Mesothelial cell of epicardium (in vitro differentiated cells): ENCODE measurements around the gene ACAA1. TPM values are rescaled to one million over a fixed set of nuclear protein-coding genes. Genes with fewer than 3 reads are reported as not detected.
"Not testable (repeated sequence)": the region's sequence is repeated elsewhere in the genome, so short reads cannot be mapped to it uniquely, and the experiment has no call there.

ENCODE experiments used
- DNase-seq, 2 experiments: peaks; one replicate each; pipeline ENCODE4 v3.0.0; 2021; ENCODE audit warnings: low spot score in 2 of 2; ENCODE audit not compliant: unreplicated experiment in 2 of 2
- H3K27ac Mint-ChIP-seq: 2 replicates; pipeline ENCODE4 v1.8.0; 2021; ENCODE audit warnings: mixed read lengths
- H3K27me3 Mint-ChIP-seq: 2 replicates; pipeline ENCODE4 v1.8.0; 2021; ENCODE audit warnings: low read depth, mixed read lengths
- H3K36me3 Mint-ChIP-seq: 2 replicates; pipeline ENCODE4 v1.8.0; 2021; ENCODE audit warnings: mixed read lengths
- H3K4me1 Mint-ChIP-seq: 2 replicates; pipeline ENCODE4 v1.8.0; 2021; ENCODE audit warnings: mixed read lengths
- H3K4me3 Mint-ChIP-seq: 2 replicates; pipeline ENCODE4 v1.8.0; 2021; ENCODE audit warnings: mild to moderate bottlenecking, moderate library complexity, mixed read lengths
- H3K9me3 Mint-ChIP-seq: 2 replicates; pipeline ENCODE4 v1.8.0; 2021; ENCODE audit warnings: mixed read lengths
- CTCF ChIP-seq: fragments of 200-600 bp; sonication (generic); IDR thresholded peaks from one replicate; pipeline ENCODE4 v1.5.0; 2021; ENCODE audit warnings: antibody characterized with exemption; ENCODE audit not compliant: unreplicated experiment
- total RNA-seq: library from RNA; stranded (reverse); gene quantifications from 3 replicates; pipeline ENCODE4 v1.2.1, GENCODE V29; 2021

ACAA1 gene
- total RNA-seq, 1 donor from 2014 or later: 57.7 TPM

DNA sequence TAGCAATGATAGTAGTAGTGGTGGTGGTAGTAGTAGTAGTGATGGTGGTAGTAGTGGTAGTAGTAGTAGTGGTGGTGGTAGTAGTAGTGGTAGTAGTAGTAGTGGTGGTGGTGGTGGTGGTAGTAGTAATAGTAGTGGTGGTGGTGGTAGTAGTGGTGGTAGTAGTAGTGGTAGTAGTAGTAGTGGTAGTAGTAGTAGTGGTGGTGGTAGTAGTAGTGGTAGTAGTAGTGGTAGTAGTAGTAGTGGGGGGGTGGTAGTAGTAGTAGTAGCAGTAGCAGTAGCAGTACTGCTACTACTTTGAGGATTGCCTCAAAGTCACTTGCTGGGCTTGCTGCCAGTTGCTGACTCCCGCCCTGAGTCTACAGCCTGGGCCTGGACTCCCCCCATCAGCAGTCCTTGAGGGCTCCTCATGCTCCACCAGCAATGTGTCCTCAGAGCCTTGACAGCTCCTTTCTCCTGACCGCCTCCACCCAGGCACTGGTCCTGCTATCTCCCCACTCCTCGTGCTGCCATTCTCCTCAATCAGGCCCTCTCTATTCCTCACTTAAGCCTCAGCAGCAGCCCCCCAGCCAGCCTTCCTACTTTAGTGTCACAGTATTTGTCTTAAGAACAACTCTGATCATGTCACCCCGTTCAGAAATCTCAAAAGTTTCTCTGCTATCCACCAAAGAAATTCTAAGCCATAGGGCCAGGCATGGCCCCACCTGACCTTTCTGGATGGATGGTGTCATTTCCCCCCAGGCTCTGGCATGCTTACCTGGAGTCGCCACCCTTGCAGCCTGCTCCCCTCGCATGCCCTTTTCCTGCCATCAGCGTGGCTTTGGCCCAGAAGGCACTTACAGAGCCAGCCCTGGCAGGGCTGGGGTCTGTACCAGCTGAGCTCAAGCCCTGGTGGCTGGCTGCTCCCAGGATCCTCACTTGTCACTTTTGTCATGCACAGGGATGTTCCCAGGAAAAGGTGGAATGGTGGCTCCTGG lies 52.3 kb downstream of the ACAA1 start:
- H3K4me1 Mint-ChIP-seq: no peaks in the 10 kb centered on the region
- no peak overlapping the region for H3K4me3 Mint-ChIP-seq
- peaks cover 9% of the 10 kb centered on the region for H3K36me3 Mint-ChIP-seq
- no peak for TF ChIP-seq CTCF
- H3K9me3 Mint-ChIP-seq: peaks cover 13% of the 10 kb centered on the region
- DNase-seq: no peak
- peak overlapping the region; percentile 47 for H3K27ac Mint-ChIP-seq
- H3K27me3 Mint-ChIP-seq: no peaks in the 10 kb centered on the region

DNA sequence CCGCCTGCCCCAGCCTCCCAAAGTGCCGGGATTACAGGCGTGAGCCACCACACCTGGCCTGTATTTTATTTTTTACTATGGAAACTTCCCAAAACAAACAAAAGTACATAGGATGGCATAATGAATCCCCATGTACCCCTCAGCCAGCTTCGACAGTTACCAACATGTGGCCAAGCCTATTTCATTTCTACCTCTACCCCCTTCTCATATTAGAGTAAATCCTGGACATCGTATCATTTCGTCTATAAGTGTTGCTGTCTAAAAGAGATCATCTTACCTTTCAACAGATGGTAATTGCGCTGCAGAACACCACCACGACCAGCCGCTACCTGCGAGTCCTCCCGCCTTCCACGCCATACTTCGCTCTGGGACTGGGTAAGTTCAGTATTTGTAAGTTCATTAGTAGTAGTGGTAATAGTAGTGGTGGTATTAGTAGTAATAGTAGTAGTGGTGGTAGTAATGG lies 53.0 kb downstream of the ACAA1 start:
- Mint-ChIP-seq H3K27ac (no peak overlapping the region), H3K36me3 (peaks cover 9% of the 10 kb centered on the region)

GRCh38 chr3:38083254-38083653 lies 53.7 kb downstream of the ACAA1 start:
- not testable (repeated sequence) for H3K27me3 Mint-ChIP-seq, H3K27ac Mint-ChIP-seq, H3K4me3 Mint-ChIP-seq, DNase-seq, H3K36me3 Mint-ChIP-seq, H3K4me1 Mint-ChIP-seq
- H3K9me3 Mint-ChIP-seq: peaks cover 13% of the 10 kb centered on the region

More for the DNA sequence above, 53.0 kb downstream of the ACAA1 start:
- DNase-seq: no peak
- Mint-ChIP-seq H3K4me3 (no peak overlapping the region), H3K27me3 (no peaks in the 10 kb centered on the region), H3K4me1 (no peaks in the 10 kb centered on the region), H3K9me3 (peaks cover 13% of the 10 kb centered on the region)
- no peak for TF ChIP-seq CTCF

- not testable (repeated sequence) for H3K36me3 Mint-ChIP-seq, H3K4me1 Mint-ChIP-seq, H3K4me3 Mint-ChIP-seq, H3K27ac Mint-ChIP-seq, DNase-seq, H3K27me3 Mint-ChIP-seq
- peaks cover 13% of the 10 kb centered on the region for H3K9me3 Mint-ChIP-seq
Measured at GRCh38 chr3:38082296-38082695, 54.6 kb downstream of the ACAA1 start.

- DNase-seq, H3K27ac Mint-ChIP-seq, H3K4me3 Mint-ChIP-seq, H3K4me1 Mint-ChIP-seq, H3K36me3 Mint-ChIP-seq, H3K9me3 Mint-ChIP-seq, H3K27me3 Mint-ChIP-seq: not testable (repeated sequence)
Measured at GRCh38 chr3:38077073-38077472, 59.9 kb downstream of the ACAA1 start.

Other genes starting within 250 kb of the ACAA1 start
- gene VILL, start 146.3 kb downstream of the ACAA1 start, total RNA-seq: 15.3 to 16.7 TPM (median 16.4 TPM) in 3 replicates
- gene PLCD1, start 107.5 kb downstream of the ACAA1 start, total RNA-seq: 19.0 to 20.8 TPM (median 20.7 TPM) in 3 replicates
- 1.3 to 1.8 TPM (median 1.4 TPM) in 3 replicates for gene DLEC1, start 97.9 kb downstream of the ACAA1 start, total RNA-seq
- gene MYD88, start 1.5 kb upstream of the ACAA1 start, total RNA-seq: 27.3 to 33.1 TPM (median 28.1 TPM) in 3 replicates
- 42.3 to 43.2 TPM (median 42.6 TPM) in 3 replicates for gene OXSR1, start 28.4 kb upstream of the ACAA1 start, total RNA-seq
- gene SLC22A13, start 128.7 kb upstream of the ACAA1 start, total RNA-seq: 0.34 to 0.85 TPM (median 0.75 TPM) in 3 replicates
- 0.20 to 0.22 TPM in 2 of 3 replicates, not detected in the other for gene SLC22A14, start 145.2 kb upstream of the ACAA1 start, total RNA-seq
- 5.2 to 5.9 TPM (median 5.5 TPM) in 3 replicates for gene XYLB, start 209.7 kb upstream of the ACAA1 start, total RNA-seq